ENCODE results near the gene PLCG1.
A peak's percentile ranks its signal among the peaks of the same experiment; 100 is the strongest.
"Not testable (repeated sequence)": the region's sequence is repeated elsewhere in the genome, so short reads cannot be mapped to it uniquely, and the experiment has no call there.

Gene PLCG1

GRCh38 chr20:41111578-41111951 lies 25.8 kb upstream of the PLCG1 start:
- Histone ChIP-seq H3K9me3 (ENCODE audit: insufficient read depth, low read length) (no peaks in the 10 kb centered on the region), H4K20me1 (ENCODE audit: insufficient read depth, low read length) (peaks cover 9% of the 10 kb centered on the region; the same call in 1 of the 2 replicates), H3K4me2 (ENCODE audit: low read length) (no peak overlapping the region), H3K36me3 (replicated peaks; ENCODE audit: low read depth, low read length) (peaks cover 88% of the 10 kb centered on the region), H3K27ac (ENCODE audit: low read length) (no peak overlapping the region), H3K4me3 (ENCODE audit: low read length) (no peak overlapping the region), H3K9ac (ENCODE audit: low read length) (no peak overlapping the region), H3K27me3 (ENCODE audit: low read depth, low read length) (no peaks in the 10 kb centered on the region), H2AFZ (ENCODE audit: low read depth, low read length) (no peak overlapping the region), H3K79me2 (ENCODE audit: low read length) (peaks cover 11% of the 10 kb centered on the region), H3K4me1 (ENCODE audit: low read length) (no peaks in the 10 kb centered on the region)
- no peak for TF ChIP-seq CTCF (IDR thresholded peaks at IDR 0.05; ENCODE audit: low read depth, low read length)
- TF ChIP-seq EZH2phosphoT487 (IDR thresholded peaks at IDR 0.05; ENCODE audit: low read depth), result no peak

GRCh38 chr20:41116282-41116956 lies 20.9 kb upstream of the PLCG1 start:
- H4K20me1 ChIP-seq (ENCODE audit: insufficient read depth, low read length), result no peaks in the 10 kb centered on the region
- no peaks in the 10 kb centered on the region for H3K4me1 ChIP-seq (ENCODE audit: low read length)
- H3K79me2 ChIP-seq (ENCODE audit: low read length), result no peaks in the 10 kb centered on the region
- H3K4me2 ChIP-seq (ENCODE audit: low read length), result no peak overlapping the region
- H3K27me3 ChIP-seq (ENCODE audit: low read depth, low read length), result no peaks in the 10 kb centered on the region
- no peak overlapping the region for H3K9ac ChIP-seq (ENCODE audit: low read length)
- H3K4me3 ChIP-seq (ENCODE audit: low read length), result no peak overlapping the region
- no peak for TF ChIP-seq EZH2phosphoT487 (IDR thresholded peaks at IDR 0.05; ENCODE audit: low read depth)
- no peak for TF ChIP-seq CTCF (IDR thresholded peaks at IDR 0.05; ENCODE audit: low read depth, low read length)
- H2AFZ ChIP-seq (ENCODE audit: low read depth, low read length), result no peak overlapping the region
- peaks cover 89% of the 10 kb centered on the region for H3K36me3 ChIP-seq (replicated peaks; ENCODE audit: low read depth, low read length)
- H3K9me3 ChIP-seq (ENCODE audit: insufficient read depth, low read length), result no peaks in the 10 kb centered on the region
- no peak overlapping the region for H3K27ac ChIP-seq (ENCODE audit: low read length)

- H3K79me2 ChIP-seq (ENCODE audit: low read length); H3K27ac ChIP-seq (ENCODE audit: low read length); H3K27me3 ChIP-seq (ENCODE audit: low read depth, low read length); H3K9me3 ChIP-seq (ENCODE audit: insufficient read depth, low read length); H2AFZ ChIP-seq (ENCODE audit: low read depth, low read length); H3K9ac ChIP-seq (ENCODE audit: low read length); H4K20me1 ChIP-seq (ENCODE audit: insufficient read depth, low read length); H3K4me3 ChIP-seq (ENCODE audit: low read length); H3K4me2 ChIP-seq (ENCODE audit: low read length); H3K4me1 ChIP-seq (ENCODE audit: low read length): not testable (repeated sequence)
- H3K36me3 ChIP-seq (replicated peaks; ENCODE audit: low read depth, low read length), result peaks cover 90% of the 10 kb centered on the region
- peak; percentile 29; the same call in 1 of the 2 replicates for TF ChIP-seq CTCF (IDR thresholded peaks at IDR 0.05; ENCODE audit: low read depth, low read length)
These were observed 19.2 kb upstream of the PLCG1 start for GRCh38 chr20:41118159-41118558.

GRCh38 chr20:41118632-41119031 lies 18.7 kb upstream of the PLCG1 start:
- Histone ChIP-seq H3K27me3 (ENCODE audit: low read depth, low read length) (no peaks in the 10 kb centered on the region), H3K9ac (ENCODE audit: low read length) (no peak overlapping the region), H2AFZ (ENCODE audit: low read depth, low read length) (no peak overlapping the region), H4K20me1 (ENCODE audit: insufficient read depth, low read length) (peaks cover 4% of the 10 kb centered on the region; the same call in 1 of the 2 replicates), H3K36me3 (replicated peaks; ENCODE audit: low read depth, low read length) (peaks cover 87% of the 10 kb centered on the region), H3K4me1 (ENCODE audit: low read length) (no peaks in the 10 kb centered on the region), H3K4me2 (ENCODE audit: low read length) (no peak overlapping the region), H3K9me3 (ENCODE audit: insufficient read depth, low read length) (no peaks in the 10 kb centered on the region), H3K79me2 (ENCODE audit: low read length) (no peaks in the 10 kb centered on the region), H3K4me3 (ENCODE audit: low read length) (no peak overlapping the region), H3K27ac (ENCODE audit: low read length) (no peak overlapping the region)
- no peak for TF ChIP-seq EZH2phosphoT487 (IDR thresholded peaks at IDR 0.05; ENCODE audit: low read depth)
- no peak for TF ChIP-seq CTCF (IDR thresholded peaks at IDR 0.05; ENCODE audit: low read depth, low read length)
